Measurements from ENCODE around the gene CUBN. TPM values are rescaled to one million over a fixed set of nuclear protein-coding genes. Genes with fewer than 3 reads are reported as not detected.

CUBN gene
- total RNA-seq, 1 experiment from 2014 or later, result 4.6 TPM

GRCh38 chr10:16856092-16856491 is 273.5 kb downstream of the CUBN start:
- intact Hi-C loops (cut with micrococcal nuclease; ENCODE audit: unreplicated experiment), result no loop called here
- no TSS peak for BruUV-seq (replicated peaks)
- no peak for DNase-seq
- CTCF ChIA-PET, result no interaction called here
- peaks cover 6% of the 10 kb centered on the region for H3K4me1 Mint-ChIP-seq (ENCODE audit: low read depth, unreplicated experiment)
- no peaks in the 10 kb centered on the region for H3K36me3 Mint-ChIP-seq (ENCODE audit: insufficient read depth, unreplicated experiment)
- no peaks in the 10 kb centered on the region for H3K9me3 ChIP-seq
- no peak for TF ChIP-seq CTCF (IDR thresholded peaks at IDR 0.05; ENCODE audit: insufficient read depth in 1 of 2, low read depth in 1 of 2, low read length in 1 of 2, severe bottlenecking in 1 of 2, unreplicated experiment in 1 of 2)
- no peak overlapping the region for H3K4me3 Mint-ChIP-seq (ENCODE audit: unreplicated experiment)
- H3K4me1 ChIP-seq, result no peaks in the 10 kb centered on the region
- no peaks in the 10 kb centered on the region for H3K27me3 ChIP-seq (replicated peaks; ENCODE audit: control insufficient read depth, insufficient read depth, low read length)
- no peaks in the 10 kb centered on the region for H3K36me3 ChIP-seq (ENCODE audit: control insufficient read depth, insufficient read depth, low read length)
- POLR2A ChIA-PET, result no interaction called here
- H3K9me3 Mint-ChIP-seq (ENCODE audit: unreplicated experiment), result no peaks in the 10 kb centered on the region
- no peak overlapping the region for H3K27ac Mint-ChIP-seq (ENCODE audit: unreplicated experiment)
- H3K27me3 Mint-ChIP-seq (ENCODE audit: insufficient read depth, unreplicated experiment), result peaks cover 18% of the 10 kb centered on the region
- no peak overlapping the region for H3K4me3 ChIP-seq (ENCODE audit: low read depth, low read length)

GRCh38 chr10:16854623-16855022 is 275.0 kb downstream of the CUBN start:
- Histone ChIP-seq H3K36me3 (ENCODE audit: control insufficient read depth, insufficient read depth, low read length) (no peaks in the 10 kb centered on the region), H3K4me1 (no peaks in the 10 kb centered on the region), H3K9me3 (no peaks in the 10 kb centered on the region), H3K27me3 (replicated peaks; ENCODE audit: control insufficient read depth, insufficient read depth, low read length) (no peaks in the 10 kb centered on the region), H3K4me3 (ENCODE audit: low read depth, low read length) (no peak overlapping the region)
- POLR2A ChIA-PET, result no interaction called here
- Mint-ChIP-seq H3K27me3 (ENCODE audit: insufficient read depth, unreplicated experiment) (peaks cover 16% of the 10 kb centered on the region), H3K4me3 (ENCODE audit: unreplicated experiment) (no peak overlapping the region), H3K36me3 (ENCODE audit: insufficient read depth, unreplicated experiment) (no peaks in the 10 kb centered on the region), H3K9me3 (ENCODE audit: unreplicated experiment) (no peaks in the 10 kb centered on the region), H3K4me1 (ENCODE audit: low read depth, unreplicated experiment) (peaks cover 6% of the 10 kb centered on the region), H3K27ac (ENCODE audit: unreplicated experiment) (no peak overlapping the region)
- no peak for TF ChIP-seq CTCF (IDR thresholded peaks at IDR 0.05; ENCODE audit: insufficient read depth in 1 of 2, low read depth in 1 of 2, low read length in 1 of 2, severe bottlenecking in 1 of 2, unreplicated experiment in 1 of 2)
- no peak for DNase-seq
- BruUV-seq (replicated peaks), result no TSS peak
- CTCF ChIA-PET, result no interaction called here
- intact Hi-C loops (cut with micrococcal nuclease; ENCODE audit: unreplicated experiment), result loop anchor here (5.0 kb wide), 1 partner anchor 328 kb away; no protein-coding TSS in a partner anchor

- Histone ChIP-seq H3K9me3 (no peaks in the 10 kb centered on the region), H3K4me3 (ENCODE audit: low read depth, low read length) (no peak overlapping the region), H3K4me1 (no peaks in the 10 kb centered on the region), H3K27me3 (replicated peaks; ENCODE audit: control insufficient read depth, insufficient read depth, low read length) (no peaks in the 10 kb centered on the region), H3K36me3 (ENCODE audit: control insufficient read depth, insufficient read depth, low read length) (no peaks in the 10 kb centered on the region)
- peaks cover 6% of the 10 kb centered on the region for H3K4me1 Mint-ChIP-seq (ENCODE audit: low read depth, unreplicated experiment)
- peaks cover 19% of the 10 kb centered on the region for H3K27me3 Mint-ChIP-seq (ENCODE audit: insufficient read depth, unreplicated experiment)
- ChIA-PET POLR2A (no interaction called here), CTCF (no interaction called here)
- BruUV-seq (replicated peaks), result no TSS peak
- no peak overlapping the region for H3K27ac Mint-ChIP-seq (ENCODE audit: unreplicated experiment)
- no peaks in the 10 kb centered on the region for H3K36me3 Mint-ChIP-seq (ENCODE audit: insufficient read depth, unreplicated experiment)
- no peak for TF ChIP-seq CTCF (IDR thresholded peaks at IDR 0.05; ENCODE audit: insufficient read depth in 1 of 2, low read depth in 1 of 2, low read length in 1 of 2, severe bottlenecking in 1 of 2, unreplicated experiment in 1 of 2)
- no peak overlapping the region for H3K4me3 Mint-ChIP-seq (ENCODE audit: unreplicated experiment)
- H3K9me3 Mint-ChIP-seq (ENCODE audit: unreplicated experiment), result no peaks in the 10 kb centered on the region
- no peak for DNase-seq
- intact Hi-C loops (cut with micrococcal nuclease; ENCODE audit: unreplicated experiment), result loop anchor here (5.0 kb wide), 1 partner anchor 328 kb away; no protein-coding TSS in a partner anchor
Measured at GRCh38 chr10:16853809-16854208, 275.8 kb downstream of the CUBN start.

All from Caco-2 (cell line).